Ectodermal cell (in vitro differentiated cells): ENCODE results near the gene RAPGEF4.

Experiments used
- H3K27ac ChIP-seq: 2 replicates; pipeline ENCODE4 v1.7.0; 2013; ENCODE audit warnings: mild to moderate bottlenecking, low read depth, low read length; ENCODE audit not compliant: insufficient read depth, poor library complexity, severe bottlenecking
- H3K27me3 ChIP-seq: 2 replicates; pipeline ENCODE4 v1.7.0; 2013; ENCODE audit warnings: mild to moderate bottlenecking, low read length; ENCODE audit not compliant: insufficient read depth, control insufficient read depth, poor library complexity, severe bottlenecking
- H3K36me3 ChIP-seq: one replicate; pipeline ENCODE4 v1.7.0; 2013; ENCODE audit warnings: low read length; ENCODE audit not compliant: control insufficient read depth, insufficient read depth
- H3K4me1 ChIP-seq: one replicate; pipeline ENCODE4 v1.7.0; 2013; ENCODE audit warnings: low read length; ENCODE audit not compliant: control insufficient read depth, insufficient read depth
- H3K4me3 ChIP-seq: 2 replicates; pipeline ENCODE4 v1.7.0; 2013; ENCODE audit warnings: low read depth, low read length, control low read depth; ENCODE audit not compliant: insufficient read depth
- H3K9me3 ChIP-seq: 2 replicates; pipeline ENCODE4 v1.7.0; 2013; ENCODE audit warnings: mild to moderate bottlenecking, low read length, moderate library complexity; ENCODE audit not compliant: control insufficient read depth
- WGBS, 2 experiments: methylation state at CpG; one replicate each; pipeline ENCODE4 v1.1.7; 2013; ENCODE audit warnings: missing lambda C conversion rate in 2 of 2; 5-methylcytosine and 5-hydroxymethylcytosine counted together

Gene RAPGEF4

DNA sequence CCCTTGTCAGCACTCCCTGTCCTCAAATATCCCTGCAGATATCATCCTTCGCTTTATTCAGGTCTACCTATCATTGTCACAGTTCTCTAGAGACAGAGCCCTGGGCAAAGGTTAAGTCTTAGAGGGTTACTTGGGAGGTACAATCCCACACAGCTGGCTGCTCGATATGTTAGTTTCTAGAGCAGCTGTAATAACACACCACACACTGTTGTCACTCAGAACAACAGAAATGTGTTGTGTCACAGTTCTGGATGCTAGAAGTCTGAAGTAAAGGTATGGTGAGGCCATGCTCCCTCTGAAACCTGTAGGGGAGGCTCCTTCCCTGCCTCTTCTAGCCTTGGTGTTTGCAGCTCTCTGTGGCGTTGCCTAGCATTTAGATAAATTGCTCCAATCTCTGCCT is 9.9 kb upstream of the RAPGEF4 start:
- WGBS, 2 experiments: 89 to 92% methylated on average over 3 of the region's 3 CpGs
- Histone ChIP-seq H3K4me3 (no peak overlapping the region), H3K36me3 (no peaks in the 10 kb centered on the region), H3K27ac (peak overlapping the region; percentile 65), H3K4me1 (peaks cover 7% of the 10 kb centered on the region), H3K9me3 (no peaks in the 10 kb centered on the region), H3K27me3 (no peaks in the 10 kb centered on the region)

GRCh38 chr2:172726172-172726735 is 9.4 kb upstream of the RAPGEF4 start:
- H3K36me3 ChIP-seq: no peaks in the 10 kb centered on the region
- H3K9me3 ChIP-seq: no peaks in the 10 kb centered on the region
- H3K27me3 ChIP-seq: no peaks in the 10 kb centered on the region
- WGBS, 2 experiments: 76 to 80% methylated on average over 8 of the region's 8 CpGs
- no peak overlapping the region for H3K4me3 ChIP-seq
- H3K27ac ChIP-seq: peak overlapping the region; percentile 65
- H3K4me1 ChIP-seq: peaks cover 7% of the 10 kb centered on the region

DNA sequence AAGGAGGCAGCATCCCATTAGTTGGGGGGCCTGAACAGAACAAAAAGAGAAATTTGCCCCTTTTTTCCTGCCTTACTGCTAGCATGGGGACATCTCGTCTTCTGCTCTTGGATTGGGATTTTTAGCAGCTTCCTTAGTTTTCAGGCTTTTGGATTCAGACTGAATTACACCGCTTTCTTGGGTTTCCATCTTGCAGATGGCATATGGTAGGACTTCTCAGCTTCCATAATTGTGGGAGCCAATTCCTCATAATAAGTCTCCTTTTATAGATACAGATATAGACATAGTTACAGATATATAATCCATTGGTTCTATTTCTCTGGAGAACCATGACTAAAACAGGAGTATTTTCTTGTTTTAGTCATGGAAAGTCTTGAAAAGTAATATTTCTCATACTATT is 5.2 kb upstream of the RAPGEF4 start:
- H3K4me3 ChIP-seq: no peak overlapping the region
- no peaks in the 10 kb centered on the region for H3K9me3 ChIP-seq
- no peak overlapping the region for H3K27ac ChIP-seq
- no peaks in the 10 kb centered on the region for H3K36me3 ChIP-seq
- 91 to 93% methylated on average over 2 of the region's 2 CpGs for WGBS, 2 experiments
- H3K4me1 ChIP-seq: peaks cover 7% of the 10 kb centered on the region
- peaks cover 16% of the 10 kb centered on the region for H3K27me3 ChIP-seq

GRCh38 chr2:172734711-172735581 is 699 bp upstream of the RAPGEF4 start:
- H3K27me3 ChIP-seq: peaks cover 49% of the 10 kb centered on the region
- no peaks in the 10 kb centered on the region for H3K4me1 ChIP-seq
- peak overlapping the region; percentile 56 for H3K4me3 ChIP-seq
- H3K27ac ChIP-seq: no peak overlapping the region
- no peaks in the 10 kb centered on the region for H3K36me3 ChIP-seq
- H3K9me3 ChIP-seq: no peaks in the 10 kb centered on the region
- WGBS, 2 experiments: 47 to 50% methylated on average over 22 to 24 of the region's 24 CpGs

GRCh38 chr2:172736424-172737174 is 954 bp downstream of the RAPGEF4 start:
- H3K36me3 ChIP-seq: no peaks in the 10 kb centered on the region
- WGBS, 2 experiments: 19 to 31% methylated on average over 14 to 16 of the region's 16 CpGs
- H3K9me3 ChIP-seq: no peaks in the 10 kb centered on the region
- no peaks in the 10 kb centered on the region for H3K4me1 ChIP-seq
- peaks cover 49% of the 10 kb centered on the region for H3K27me3 ChIP-seq
- H3K27ac ChIP-seq: no peak overlapping the region
- peak overlapping the region; percentile 56 for H3K4me3 ChIP-seq

DNA sequence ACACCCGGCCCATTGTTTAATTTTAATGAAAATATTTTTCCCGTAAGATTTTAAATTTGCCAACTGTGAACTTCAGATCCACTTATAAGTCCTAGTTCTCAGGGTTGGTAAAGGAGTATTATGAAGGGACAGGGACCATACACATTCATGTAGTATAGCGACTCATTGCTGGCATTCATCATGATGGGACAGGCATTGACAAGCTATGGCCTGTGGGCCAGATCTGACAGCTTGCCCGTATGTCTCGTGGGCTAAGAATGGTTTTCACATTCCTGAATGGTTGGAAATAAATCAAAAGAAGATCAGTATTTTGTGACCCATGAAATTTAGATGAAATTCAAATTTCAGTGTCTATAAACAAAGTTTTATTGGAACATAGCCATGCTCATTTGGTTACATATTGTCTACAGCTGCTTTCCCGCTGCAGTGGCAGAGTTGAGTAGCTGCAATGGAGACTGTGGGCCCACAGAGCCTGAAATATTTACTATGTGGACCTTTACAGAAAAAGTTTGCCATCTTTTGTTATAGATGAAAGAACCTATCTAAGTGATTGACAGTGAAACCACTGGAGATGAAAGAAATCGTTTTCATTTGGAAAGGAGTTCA is 4.1 kb downstream of the RAPGEF4 start:
- Histone ChIP-seq H3K27ac (no peak overlapping the region), H3K4me1 (no peaks in the 10 kb centered on the region), H3K9me3 (peaks cover 6% of the 10 kb centered on the region), H3K27me3 (peaks cover 39% of the 10 kb centered on the region), H3K4me3 (no peak overlapping the region), H3K36me3 (no peaks in the 10 kb centered on the region)
- whole genome bisulfite sequencing, 2 experiments: 94 to 95% methylated on average over 7 of the region's 7 CpGs

- 96 to 99% methylated on average over 5 of the region's 5 CpGs for WGBS, 2 experiments
- peaks cover 28% of the 10 kb centered on the region for H3K27me3 ChIP-seq
- H3K36me3 ChIP-seq: no peaks in the 10 kb centered on the region
- no peaks in the 10 kb centered on the region for H3K4me1 ChIP-seq
- H3K27ac ChIP-seq: no peak overlapping the region
- H3K9me3 ChIP-seq: peaks cover 6% of the 10 kb centered on the region
- H3K4me3 ChIP-seq: no peak overlapping the region
Measured at GRCh38 chr2:172740856-172741255, 5.2 kb downstream of the RAPGEF4 start.

DNA sequence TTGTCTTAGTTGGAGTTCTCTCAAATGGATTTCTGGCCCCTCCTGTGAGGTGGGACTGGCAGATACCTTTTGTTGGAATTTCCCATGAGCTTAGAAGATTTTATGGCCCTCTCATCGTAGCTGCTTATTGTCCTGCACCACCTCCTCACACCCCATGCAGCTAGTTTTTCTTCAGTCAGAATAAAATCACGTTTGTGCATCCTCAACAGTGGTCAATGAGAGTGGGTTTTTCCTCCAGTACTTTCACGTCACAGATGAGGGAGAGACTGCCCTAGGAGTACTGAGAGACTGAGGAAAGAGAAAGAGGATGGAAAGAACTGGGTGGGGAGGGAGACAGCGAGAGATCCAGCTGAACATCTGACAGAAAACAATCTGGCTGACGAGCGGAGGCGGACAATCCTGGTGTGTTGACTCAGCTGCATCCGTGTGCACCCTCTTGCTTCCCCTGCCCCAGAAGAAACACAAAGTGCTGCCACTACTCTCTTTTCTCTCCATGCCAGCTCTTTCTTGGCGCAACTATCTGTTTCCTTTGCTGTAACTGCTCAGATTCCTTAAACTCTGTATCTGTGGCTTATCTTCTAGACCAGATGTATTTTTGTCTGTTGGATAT is 7.4 kb downstream of the RAPGEF4 start:
- Histone ChIP-seq H3K27ac (no peak overlapping the region), H3K27me3 (peaks cover 6% of the 10 kb centered on the region), H3K4me1 (no peaks in the 10 kb centered on the region), H3K4me3 (no peak overlapping the region), H3K9me3 (peaks cover 6% of the 10 kb centered on the region), H3K36me3 (no peaks in the 10 kb centered on the region)
- 76 to 78% methylated on average over 9 of the region's 9 CpGs for WGBS, 2 experiments

DNA sequence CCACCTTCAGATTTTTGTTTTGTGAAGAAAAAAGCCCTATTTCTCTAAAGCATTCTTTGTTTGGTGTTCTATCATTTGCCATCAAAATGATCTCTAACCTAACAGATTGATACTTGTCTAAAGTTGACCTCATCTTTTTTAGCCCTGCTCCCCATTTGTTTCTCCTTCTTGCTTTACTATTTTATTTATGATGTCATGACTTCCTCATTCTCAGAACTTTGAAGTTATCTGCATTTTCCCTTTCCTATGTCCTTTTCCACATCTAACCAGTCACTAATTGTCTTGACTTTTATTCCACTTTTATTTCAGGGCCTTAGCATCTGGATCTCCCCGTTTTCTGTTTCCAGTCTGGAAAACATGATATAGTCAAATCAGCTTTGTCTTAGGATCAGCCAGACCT is 8.3 kb downstream of the RAPGEF4 start:
- Histone ChIP-seq H3K4me3 (no peak overlapping the region), H3K36me3 (no peaks in the 10 kb centered on the region), H3K4me1 (no peaks in the 10 kb centered on the region), H3K27me3 (no peaks in the 10 kb centered on the region), H3K27ac (no peak overlapping the region), H3K9me3 (peaks cover 6% of the 10 kb centered on the region)
- WGBS, 2 experiments: 94 to 97% methylated on average over 1 of the region's 1 CpG
